ENCODE data around the gene NEK8.

Gene NEK8

GRCh38 chr17:28744972-28745785 is 16.6 kb downstream of the NEK8 start:
- peak; percentile 68 for DNase-seq (ENCODE audit: low read depth, low spot score)

- peak; percentile 57 for DNase-seq (ENCODE audit: low read depth, low spot score)
Measured at GRCh38 chr17:28745786-28746411, 17.3 kb downstream of the NEK8 start.

- DNase-seq (ENCODE audit: low read depth, low spot score) = peak; percentile 46
Measured at GRCh38 chr17:28746611-28747050, 18.0 kb downstream of the NEK8 start.

GRCh38 chr17:28747051-28747691 is 18.6 kb downstream of the NEK8 start:
- peak; percentile 37 for DNase-seq (ENCODE audit: low read depth, low spot score)

GRCh38 chr17:28747801-28748750 is 19.5 kb downstream of the NEK8 start:
- DNase-seq (ENCODE audit: low read depth, low spot score) = no peak

GRCh38 chr17:28748852-28749515 is 20.4 kb downstream of the NEK8 start:
- DNase-seq (ENCODE audit: low read depth, low spot score) = no peak

GRCh38 chr17:28749516-28750177 is 21.1 kb downstream of the NEK8 start:
- DNase-seq (ENCODE audit: low read depth, low spot score) = no peak

GRCh38 chr17:28750178-28751047 is 21.8 kb downstream of the NEK8 start:
- DNase-seq (ENCODE audit: low read depth, low spot score) = peak; percentile 97

GRCh38 chr17:28751600-28752366 is 23.2 kb downstream of the NEK8 start:
- no peak for DNase-seq (ENCODE audit: low read depth, low spot score)

GRCh38 chr17:28755486-28755885 is 26.9 kb downstream of the NEK8 start:
- no peak for DNase-seq (ENCODE audit: low read depth, low spot score)

GRCh38 chr17:28756049-28756804 is 27.6 kb downstream of the NEK8 start:
- no peak for DNase-seq (ENCODE audit: low read depth, low spot score)

GRCh38 chr17:28758411-28759121 is 30.0 kb downstream of the NEK8 start:
- DNase-seq (ENCODE audit: low read depth, low spot score) = no peak

- DNase-seq (ENCODE audit: low read depth, low spot score) = no peak
Measured at GRCh38 chr17:28759256-28759865, 30.8 kb downstream of the NEK8 start.

- peak; percentile 71 for DNase-seq (ENCODE audit: low read depth, low spot score)
Measured at GRCh38 chr17:28760601-28761562, 32.3 kb downstream of the NEK8 start.

GRCh38 chr17:28763137-28763799 is 34.7 kb downstream of the NEK8 start:
- no peak for DNase-seq (ENCODE audit: low read depth, low spot score)

Data from astrocyte of the hippocampus (primary cell).